Measurements from ENCODE around the gene SH3RF3. TPM values are rescaled to one million over a fixed set of nuclear protein-coding genes. Genes with fewer than 3 reads are reported as not detected.

Gene SH3RF3
- total RNA-seq, 2 donors from 2014 or later: 1.3 to 5.6 TPM

- ATAC-seq (no peak), DNase-seq (no peak)
- H3K4me3 ChIP-seq: no peak overlapping the region
- intact Hi-C loops (cut with DNase I): no loop called here
- no peaks in the 10 kb centered on the region for H3K9me3 ChIP-seq
- WGBS, 2 donors: 75 to 77% methylated on average over 10 of the region's 10 CpGs
- no peak for TF ChIP-seq CTCF (IDR thresholded peaks at IDR 0.05)
- no peak for TF ChIP-seq POLR2A (IDR thresholded peaks at IDR 0.05)
- peaks cover 1% of the 10 kb centered on the region for H3K4me1 ChIP-seq
- no peaks in the 10 kb centered on the region for H3K36me3 ChIP-seq (replicated peaks in 1 of 2; ENCODE audit: insufficient read depth in 1 of 2, low read depth in 2 of 2)
- H3K27me3 ChIP-seq: no peaks in the 10 kb centered on the region
- H3K27ac ChIP-seq: no peak overlapping the region
Measured at GRCh38 chr2:109153005-109153784, 24.2 kb downstream of the SH3RF3 start.

- no peak for TF ChIP-seq CTCF (IDR thresholded peaks at IDR 0.05)
- no peak for TF ChIP-seq POLR2A (IDR thresholded peaks at IDR 0.05)
- Histone ChIP-seq H3K27ac (no peak overlapping the region), H3K9me3 (no peaks in the 10 kb centered on the region), H3K4me1 (no peaks in the 10 kb centered on the region), H3K4me3 (no peak overlapping the region), H3K36me3 (replicated peaks in 1 of 2; ENCODE audit: insufficient read depth in 1 of 2, low read depth in 2 of 2) (no peaks in the 10 kb centered on the region), H3K27me3 (no peaks in the 10 kb centered on the region)
- DNase-seq (no peak), ATAC-seq (no peak)
- WGBS, 2 donors: 39 to 54% methylated on average over 5 of the region's 5 CpGs
- intact Hi-C loops (cut with DNase I): no loop called here
Measured at GRCh38 chr2:109153807-109154206, 24.8 kb downstream of the SH3RF3 start.

DNA sequence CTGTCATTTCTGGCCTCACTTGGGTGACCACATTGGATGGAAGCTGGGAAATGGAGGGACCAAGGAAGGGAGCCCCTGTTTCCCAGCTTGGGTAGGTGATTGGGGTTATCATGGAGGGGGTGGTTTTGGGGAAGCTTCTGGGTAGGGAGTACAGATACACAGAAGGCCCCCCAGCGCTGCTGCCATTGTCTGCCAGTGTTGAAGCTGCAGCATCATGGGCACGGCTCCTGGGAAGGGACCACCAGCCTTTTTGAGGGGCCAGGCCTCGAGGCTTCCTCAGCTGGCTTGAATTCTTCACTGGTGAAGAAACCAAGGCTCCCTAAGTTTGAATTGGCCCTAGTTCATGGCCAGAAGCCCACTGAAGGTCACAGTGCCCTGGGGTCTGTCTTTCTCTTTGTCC lies 25.2 kb downstream of the SH3RF3 start:
- ATAC-seq (no peak), DNase-seq (no peak)
- Histone ChIP-seq H3K36me3 (replicated peaks in 1 of 2; ENCODE audit: insufficient read depth in 1 of 2, low read depth in 2 of 2) (no peaks in the 10 kb centered on the region), H3K27me3 (no peaks in the 10 kb centered on the region), H3K4me3 (no peak overlapping the region), H3K4me1 (no peaks in the 10 kb centered on the region), H3K9me3 (no peaks in the 10 kb centered on the region), H3K27ac (no peak overlapping the region)
- TF ChIP-seq POLR2A (IDR thresholded peaks at IDR 0.05) (no peak), CTCF (IDR thresholded peaks at IDR 0.05) (no peak)
- WGBS, 2 donors: 75 to 94% methylated on average over 2 to 3 of the region's 3 CpGs
- intact Hi-C loops (cut with DNase I): no loop called here

GRCh38 chr2:109155553-109156451 lies 26.8 kb downstream of the SH3RF3 start:
- DNase-seq (no peak), ATAC-seq (no peak)
- WGBS, 2 donors: 59 to 64% methylated on average over 11 of the region's 11 CpGs
- H3K27me3 ChIP-seq: no peaks in the 10 kb centered on the region
- no peaks in the 10 kb centered on the region for H3K4me1 ChIP-seq
- TF ChIP-seq CTCF (IDR thresholded peaks at IDR 0.05): no peak
- TF ChIP-seq POLR2A (IDR thresholded peaks at IDR 0.05): no peak
- no peak overlapping the region for H3K27ac ChIP-seq
- no peak overlapping the region for H3K4me3 ChIP-seq
- no peaks in the 10 kb centered on the region for H3K36me3 ChIP-seq (replicated peaks in 1 of 2; ENCODE audit: insufficient read depth in 1 of 2, low read depth in 2 of 2)
- intact Hi-C loops (cut with DNase I): no loop called here
- no peaks in the 10 kb centered on the region for H3K9me3 ChIP-seq
